Stimulated activated CD4-positive, alpha-beta T cell treated with anti-CD3 and anti-CD28 coated beads, Interleukin-4, amount 100 ng/mL, for 24 hours (primary cell): Measurements from ENCODE around the gene SLC22A14.
"Not testable (repeated sequence)": the region's sequence is repeated elsewhere in the genome, so short reads cannot be mapped to it uniquely, and the experiment has no call there.

Source experiments
- DNase-seq: peaks from one replicate; pipeline ENCODE4 v3.0.0-alpha.2; 2020

SLC22A14 gene

GRCh38 chr3:38271553-38271952, 10.5 kb upstream of the SLC22A14 start:
- no peak for DNase-seq

- DNase-seq, result no peak
These were observed 7.0 kb upstream of the SLC22A14 start for GRCh38 chr3:38274864-38275649.

GRCh38 chr3:38275658-38276057, 6.4 kb upstream of the SLC22A14 start:
- no peak for DNase-seq

GRCh38 chr3:38276081-38276916, 5.8 kb upstream of the SLC22A14 start:
- DNase-seq, result no peak

DNA sequence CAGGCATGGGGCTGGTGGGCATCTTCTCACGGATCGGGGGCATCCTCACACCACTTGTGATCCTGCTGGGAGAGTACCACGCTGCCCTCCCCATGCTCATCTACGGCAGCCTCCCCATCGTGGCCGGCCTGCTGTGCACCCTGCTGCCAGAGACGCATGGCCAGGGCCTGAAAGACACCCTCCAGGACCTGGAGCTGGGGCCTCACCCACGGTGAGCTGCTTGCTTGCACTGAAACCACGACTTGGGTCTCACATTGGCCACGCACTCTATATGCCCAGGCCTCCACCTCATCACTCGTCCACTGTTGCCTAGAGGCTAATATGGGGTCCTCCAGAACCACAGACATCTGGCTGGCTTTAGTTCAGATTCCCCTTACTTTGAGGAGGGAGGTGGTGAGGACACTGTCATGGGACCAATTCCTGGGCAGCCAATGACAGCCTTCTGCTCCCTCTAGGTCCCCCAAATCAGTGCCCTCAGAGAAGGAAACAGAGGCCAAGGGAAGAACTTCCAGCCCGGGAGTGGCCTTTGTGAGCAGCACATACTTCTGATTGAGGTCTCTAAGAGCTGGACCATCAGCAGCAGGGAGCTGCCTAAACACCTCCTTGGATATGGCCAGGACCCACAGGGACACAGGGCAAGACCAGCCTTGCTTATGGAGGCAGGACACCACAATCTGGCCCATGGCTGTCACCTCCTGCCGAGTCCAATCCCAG, 5.0 kb upstream of the SLC22A14 start:
- no peak for DNase-seq

- no peak for DNase-seq
These were observed 3.3 kb upstream of the SLC22A14 start for GRCh38 chr3:38278841-38279240.

- DNase-seq, result no peak
These were observed 2.0 kb downstream of the SLC22A14 start for GRCh38 chr3:38283810-38284755.

GRCh38 chr3:38284756-38285150, 2.7 kb downstream of the SLC22A14 start:
- no peak for DNase-seq

GRCh38 chr3:38289286-38290217, 7.5 kb downstream of the SLC22A14 start:
- DNase-seq, result not testable (repeated sequence)

- DNase-seq, result not testable (repeated sequence)
These were observed 15.0 kb downstream of the SLC22A14 start for GRCh38 chr3:38297053-38297452.

- no peak for DNase-seq
These were observed 15.4 kb downstream of the SLC22A14 start for GRCh38 chr3:38297537-38297936.

DNA sequence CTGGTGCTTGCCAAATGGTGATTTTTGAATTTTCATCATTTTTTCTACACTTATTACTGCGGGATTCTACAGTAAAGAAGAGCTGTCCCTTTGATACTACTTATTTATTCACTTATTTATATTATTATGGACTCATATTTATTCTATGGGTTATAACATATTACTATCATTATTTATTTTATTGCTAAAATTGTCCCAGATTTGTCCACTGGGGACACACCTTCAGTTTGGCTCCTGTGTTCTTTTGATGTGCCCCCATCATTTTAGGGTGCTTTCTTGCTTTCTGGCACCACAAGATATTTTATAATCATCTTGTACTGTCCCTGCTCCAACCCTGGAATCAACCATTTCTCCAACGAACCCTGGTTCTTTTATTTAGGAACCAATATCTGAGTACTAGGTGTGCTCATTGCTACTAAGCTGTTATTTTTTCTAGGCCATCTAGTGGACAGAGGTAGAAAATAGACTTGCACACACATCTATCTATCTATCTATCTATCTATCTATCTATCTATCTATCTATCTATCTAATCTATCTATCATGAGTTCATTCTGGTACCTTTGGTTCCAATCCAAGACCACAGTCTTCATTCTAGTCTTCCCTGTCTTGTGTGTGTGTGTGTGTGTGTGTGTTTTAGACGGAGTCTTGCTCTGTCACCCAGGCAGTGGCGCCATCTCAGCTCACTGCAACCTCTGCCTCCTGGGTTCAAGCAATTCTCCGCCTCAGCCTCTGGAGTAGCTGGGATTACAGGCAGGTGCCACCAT, 16.0 kb downstream of the SLC22A14 start:
- no peak for DNase-seq

DNA sequence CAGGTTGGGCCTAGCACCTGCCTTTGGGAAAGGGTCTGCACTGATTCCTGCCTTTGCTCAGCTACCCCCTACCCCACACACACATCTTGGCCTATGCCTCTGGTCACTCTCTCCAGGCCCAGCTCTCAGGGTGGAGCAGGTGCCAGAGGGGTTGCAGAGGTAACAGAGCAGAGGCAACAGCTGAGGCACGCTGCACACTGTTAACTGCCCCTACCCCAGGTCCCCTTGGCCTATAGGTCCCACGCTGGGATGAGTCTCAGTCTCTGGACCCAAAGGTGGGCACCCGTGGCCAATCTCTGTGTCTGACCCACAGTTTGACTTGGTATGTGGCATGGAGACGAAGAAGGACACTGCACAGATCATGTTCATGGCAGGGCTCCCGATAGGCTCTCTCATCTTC, 24.8 kb downstream of the SLC22A14 start:
- DNase-seq, result no peak

DNA sequence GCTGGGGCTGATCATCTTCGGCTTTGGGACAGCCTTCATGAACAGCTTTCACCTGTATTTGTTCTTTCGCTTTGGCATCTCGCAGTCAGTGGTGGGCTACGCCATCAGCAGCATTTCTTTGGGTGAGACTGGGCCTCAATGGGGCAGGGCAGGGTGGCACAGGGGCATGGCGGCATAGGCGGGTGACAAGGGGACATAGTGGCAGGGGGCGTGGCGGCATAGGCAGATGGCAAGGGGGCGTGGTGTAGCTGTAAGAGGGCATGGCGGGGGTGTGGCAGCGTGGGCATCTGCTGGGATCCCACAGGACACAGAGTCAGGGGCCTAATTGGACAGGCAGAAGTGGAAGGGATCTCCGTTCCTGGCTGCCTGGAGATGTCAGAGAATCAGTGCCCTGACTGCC, 25.5 kb downstream of the SLC22A14 start:
- DNase-seq, result no peak

DNA sequence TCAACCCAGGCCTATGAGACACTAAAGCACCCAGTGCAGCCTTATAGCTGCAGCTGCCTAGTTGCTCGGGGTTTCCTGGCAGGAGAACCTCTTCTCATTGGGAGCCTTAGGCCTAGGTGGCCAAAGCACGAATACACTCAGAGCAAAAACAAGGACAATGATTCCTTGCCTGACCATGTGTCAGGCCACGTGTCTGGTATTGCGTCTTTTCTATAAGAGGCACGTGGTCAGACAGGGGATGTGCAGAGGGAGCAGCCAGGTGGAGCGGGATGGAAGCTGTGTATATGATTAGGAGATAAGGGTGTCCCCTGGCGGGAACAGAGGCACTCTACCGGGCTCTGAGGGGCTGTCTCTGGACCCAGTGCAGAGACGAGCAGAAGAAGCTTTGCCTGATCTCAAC, 26.4 kb downstream of the SLC22A14 start:
- DNase-seq, result no peak

DNA sequence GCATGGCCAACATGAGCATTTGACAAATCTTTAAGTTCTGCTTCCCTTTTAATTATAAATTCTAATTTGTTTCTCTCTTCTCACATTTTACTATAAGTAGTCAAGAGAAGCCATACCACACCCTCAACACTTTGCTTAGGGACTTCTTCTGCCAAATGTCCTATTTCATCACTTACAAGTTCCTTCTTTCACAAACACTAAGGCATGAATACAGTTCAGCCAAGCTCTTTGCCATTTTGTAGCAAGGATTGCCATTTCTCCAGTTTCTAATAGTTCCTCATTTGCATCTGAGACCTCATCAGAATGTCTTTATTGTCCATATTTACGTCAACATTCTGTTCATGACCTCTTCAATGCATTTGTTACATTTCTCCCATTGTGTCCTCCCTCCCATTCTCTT, 29.4 kb downstream of the SLC22A14 start:
- no peak for DNase-seq

- DNase-seq, result no peak
These were observed 29.8 kb downstream of the SLC22A14 start for GRCh38 chr3:38311941-38312340.

DNA sequence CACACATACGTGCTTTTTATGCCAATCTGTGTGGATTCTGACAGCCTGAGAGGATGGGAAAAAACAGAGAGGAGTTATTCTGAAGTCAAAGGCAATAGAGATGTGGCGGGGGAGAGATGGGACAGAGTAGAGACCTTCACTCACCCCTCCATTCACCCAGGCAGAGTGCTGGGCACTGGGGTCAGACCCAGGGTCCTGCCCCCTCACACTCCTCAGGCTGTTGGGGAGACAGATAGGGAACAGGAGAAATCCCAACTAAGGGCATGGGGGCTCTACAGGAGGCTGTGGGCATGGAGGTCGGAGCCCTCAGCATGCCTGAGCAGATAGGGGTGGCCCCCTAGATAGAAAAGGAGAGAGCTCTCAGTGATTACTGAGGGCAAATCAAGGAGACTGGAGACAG, 30.3 kb downstream of the SLC22A14 start:
- no peak for DNase-seq

DNA sequence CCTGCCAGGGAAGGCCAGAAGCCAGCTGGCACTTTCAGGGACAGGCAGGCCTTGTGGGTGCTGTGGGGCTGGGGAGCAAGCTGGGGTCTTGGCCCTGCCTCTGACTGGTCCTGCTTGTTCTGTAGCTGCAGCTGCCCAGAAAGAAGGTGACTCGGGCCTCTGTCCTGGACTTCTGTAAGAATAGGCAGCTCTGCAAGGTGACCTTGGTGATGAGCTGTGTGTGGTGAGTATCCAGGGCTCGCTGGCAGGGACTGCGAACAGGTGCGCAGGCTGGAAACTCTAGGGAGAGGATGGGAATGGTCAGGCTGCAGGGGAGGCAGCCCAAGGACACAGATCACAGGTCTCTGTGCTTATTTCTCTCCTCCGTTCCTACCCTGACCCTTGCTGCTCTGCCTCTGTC, 31.2 kb downstream of the SLC22A14 start:
- DNase-seq, result no peak

DNA sequence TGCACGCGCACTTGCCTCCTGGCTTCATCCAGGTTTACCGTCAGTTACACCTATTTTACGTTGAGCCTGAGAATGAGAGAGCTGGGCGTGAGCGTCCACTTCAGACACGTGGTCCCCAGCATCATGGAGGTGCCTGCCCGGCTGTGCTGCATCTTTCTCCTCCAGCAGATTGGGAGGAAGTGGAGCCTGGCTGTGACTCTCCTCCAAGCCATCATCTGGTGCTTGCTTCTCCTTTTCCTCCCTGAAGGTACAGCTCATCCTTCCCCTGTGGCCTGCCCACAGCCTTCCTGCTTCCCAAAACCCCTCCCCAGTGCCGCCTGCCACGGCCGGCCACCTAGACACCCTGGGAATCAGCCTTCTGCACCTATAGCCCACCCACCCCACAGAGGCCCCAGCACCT, 31.6 kb downstream of the SLC22A14 start:
- no peak for DNase-seq
